ENCODE measurements around the gene TST. TPM values are rescaled to one million over a fixed set of nuclear protein-coding genes. Genes with fewer than 3 reads are reported as not detected.
A peak's percentile ranks its signal among the peaks of the same experiment; 100 is the strongest.

Gene TST
- total RNA-seq = 10 to 100 TPM; 42.2 to 66.5 (median 51.9) TPM

DNA sequence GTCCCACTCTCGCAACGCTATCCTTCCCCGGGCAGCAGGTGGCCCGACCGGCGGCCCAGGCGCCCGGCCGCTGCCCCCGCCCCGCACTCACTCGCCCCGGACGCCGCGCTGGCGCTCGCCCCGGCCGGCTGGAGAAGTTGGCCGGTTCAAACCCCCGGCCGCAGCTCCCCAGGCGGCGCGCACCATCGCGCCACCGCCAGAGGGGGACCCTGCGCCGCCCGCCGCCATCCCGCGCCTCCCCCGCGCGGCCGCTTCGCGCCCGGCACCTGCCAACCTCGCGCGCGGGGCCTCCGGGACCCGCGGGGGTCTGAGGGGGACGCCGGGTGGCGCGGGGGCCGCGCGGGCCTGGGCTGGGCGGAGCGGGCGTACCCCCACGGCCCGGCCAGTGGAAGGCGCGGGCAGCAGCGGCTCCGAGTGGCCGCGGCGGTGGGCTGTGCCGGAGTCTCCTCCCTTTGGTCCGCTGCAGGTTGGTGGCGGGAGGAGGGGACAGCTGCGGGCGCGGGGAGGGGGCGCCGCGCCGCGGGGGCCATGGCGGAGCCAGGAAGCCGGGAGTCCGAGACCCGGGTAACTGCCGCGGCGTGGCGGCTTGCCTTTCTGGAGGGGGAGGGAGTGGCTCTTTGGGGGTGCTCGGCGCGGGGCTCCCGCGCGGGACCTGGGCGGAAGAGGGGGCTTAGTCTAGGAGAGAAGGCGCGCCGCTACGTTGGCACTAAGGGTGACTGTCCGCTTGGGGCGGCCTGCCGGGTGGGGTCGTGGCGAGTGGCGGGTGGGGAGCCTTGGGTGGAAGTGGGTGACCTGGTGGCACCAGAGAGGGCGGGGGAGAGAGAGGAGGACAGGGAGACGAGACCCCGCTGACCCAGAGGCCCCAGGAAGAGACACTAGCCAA lies at the start of gene TST, which contains the start of gene MPST:
Gene TST (minus strand): TSS at position 139 of the 883 bp plus-strand sequence. CDS start 715 bp downstream, outside the sequence.
Gene MPST (plus strand): TSS at position 434 of the 883 bp plus-strand sequence. CDS start 95 bp downstream, at position 529.
- H3K9me3 ChIP-seq = no peaks in the 10 kb centered on the region
- H3K4me3 ChIP-seq = peak within 1 kb of the TSS; percentile 74 to 99 (median 84)
- peak; percentile 77 to 81 for TF ChIP-seq POLR2A (IDR thresholded peaks at IDR 0.05)
- TF ChIP-seq, protein P1, sequence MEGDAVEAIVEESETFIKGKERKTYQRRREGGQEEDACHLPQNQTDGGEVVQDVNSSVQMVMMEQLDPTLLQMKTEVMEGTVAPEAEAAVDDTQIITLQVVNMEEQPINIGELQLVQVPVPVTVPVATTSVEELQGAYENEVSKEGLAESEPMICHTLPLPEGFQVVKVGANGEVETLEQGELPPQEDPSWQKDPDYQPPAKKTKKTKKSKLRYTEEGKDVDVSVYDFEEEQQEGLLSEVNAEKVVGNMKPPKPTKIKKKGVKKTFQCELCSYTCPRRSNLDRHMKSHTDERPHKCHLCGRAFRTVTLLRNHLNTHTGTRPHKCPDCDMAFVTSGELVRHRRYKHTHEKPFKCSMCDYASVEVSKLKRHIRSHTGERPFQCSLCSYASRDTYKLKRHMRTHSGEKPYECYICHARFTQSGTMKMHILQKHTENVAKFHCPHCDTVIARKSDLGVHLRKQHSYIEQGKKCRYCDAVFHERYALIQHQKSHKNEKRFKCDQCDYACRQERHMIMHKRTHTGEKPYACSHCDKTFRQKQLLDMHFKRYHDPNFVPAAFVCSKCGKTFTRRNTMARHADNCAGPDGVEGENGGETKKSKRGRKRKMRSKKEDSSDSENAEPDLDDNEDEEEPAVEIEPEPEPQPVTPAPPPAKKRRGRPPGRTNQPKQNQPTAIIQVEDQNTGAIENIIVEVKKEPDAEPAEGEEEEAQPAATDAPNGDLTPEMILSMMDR (IDR thresholded peaks at IDR 0.05 in 4 of 5, conservative IDR thresholded peaks at IDR 0.05 in 1 of 5) = peak; percentile 18 to 79 (median 55)
- H3K36me3 ChIP-seq = peaks cover 0 to 2% of the 10 kb centered on the region in 2 donors
- DNase-seq (peak; percentile 73 to 74), ATAC-seq (peak; percentile 88)
- peak within 1 kb of the TSS; percentile 88 to 99 (median 96) for H3K27ac ChIP-seq
- no peaks in the 10 kb centered on the region for H3K27me3 ChIP-seq
- peaks cover 23 to 33% of the 10 kb centered on the region in 2 donors for H3K4me1 ChIP-seq
- in situ Hi-C loops (cut with MboI; ENCODE audit: low sequenced_read_pairs in 4 of 4) = no loop called here
- intact Hi-C loops (cut with DNase I; ENCODE audit: low total_unique reads) = loop anchor here (1.0 to 2.0 kb wide), 2 partner anchors 41 to 179 kb away; no protein-coding TSS in a partner anchor

DNA sequence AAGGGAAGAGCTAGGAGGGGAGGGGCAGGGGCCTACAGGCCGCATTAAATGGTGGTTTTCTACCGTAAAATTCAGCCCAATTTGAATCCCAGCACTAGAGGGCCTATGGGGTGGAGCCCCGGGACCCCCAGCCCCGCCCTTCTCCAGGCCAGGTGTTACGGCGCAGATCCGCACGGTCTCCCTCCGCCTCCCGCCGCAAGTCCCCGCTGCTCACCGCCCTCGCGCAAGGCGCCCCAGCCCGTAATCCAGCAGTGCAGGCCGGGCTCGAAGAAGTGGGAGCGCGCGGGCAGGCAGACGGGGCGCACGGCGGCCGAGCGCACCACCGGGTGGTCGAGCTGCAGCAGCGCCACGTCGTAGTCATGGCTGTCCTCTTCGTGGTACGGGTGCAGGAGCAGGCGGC lies 49.6 kb upstream of the TST start:
- Histone ChIP-seq H3K36me3 (no peaks in the 10 kb centered on the region), H3K4me3 (no peak overlapping the region), H3K9me3 (no peaks in the 10 kb centered on the region), H3K27ac (no peak overlapping the region), H3K4me1 (no peaks in the 10 kb centered on the region), H3K27me3 (peaks cover 18 to 30% (median 23%) of the 10 kb centered on the region in 3 donors)
- in situ Hi-C loops (cut with MboI; ENCODE audit: low sequenced_read_pairs in 4 of 4) (no loop called here), intact Hi-C loops (cut with DNase I; ENCODE audit: low total_unique reads) (no loop called here)
- ATAC-seq (no peak), DNase-seq (no peak)
- TF ChIP-seq, protein P1 (IDR thresholded peaks at IDR 0.05 in 4 of 5, conservative IDR thresholded peaks at IDR 0.05 in 1 of 5) = no peak
- no peak for TF ChIP-seq POLR2A (IDR thresholded peaks at IDR 0.05)

DNA sequence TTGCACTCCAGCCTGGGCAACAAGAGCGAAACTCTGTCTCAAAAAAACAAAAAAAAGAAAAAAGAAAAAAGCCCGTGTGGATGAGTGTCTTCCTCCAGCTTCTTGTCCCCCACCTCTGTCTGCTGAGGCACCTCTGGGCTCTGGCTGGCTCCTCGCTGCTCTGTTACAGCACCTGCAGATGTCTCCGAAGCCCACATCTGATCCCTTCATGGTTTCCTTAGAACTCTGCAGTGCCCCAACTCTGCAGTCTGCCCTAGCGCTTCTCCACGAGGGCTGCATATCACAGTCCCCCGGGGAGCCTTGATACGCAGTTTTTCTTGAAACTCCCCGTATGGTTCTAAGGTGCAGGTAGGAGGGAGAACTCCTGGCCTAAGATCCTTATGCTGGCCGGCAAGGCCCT lies 48.2 kb upstream of the TST start:
- in situ Hi-C loops (cut with MboI; ENCODE audit: low sequenced_read_pairs in 4 of 4) (no loop called here), intact Hi-C loops (cut with DNase I; ENCODE audit: low total_unique reads) (no loop called here)
- H3K4me3 ChIP-seq = no peak overlapping the region
- DNase-seq (no peak), ATAC-seq (no peak)
- H3K4me1 ChIP-seq = no peaks in the 10 kb centered on the region
- TF ChIP-seq, protein P1 (IDR thresholded peaks at IDR 0.05 in 4 of 5, conservative IDR thresholded peaks at IDR 0.05 in 1 of 5) = no peak
- TF ChIP-seq POLR2A (IDR thresholded peaks at IDR 0.05) = no peak
- H3K27ac ChIP-seq = no peak overlapping the region
- H3K27me3 ChIP-seq = peaks cover 17 to 30% (median 21%) of the 10 kb centered on the region in 3 donors
- no peaks in the 10 kb centered on the region for H3K36me3 ChIP-seq
- H3K9me3 ChIP-seq = no peaks in the 10 kb centered on the region

GRCh38 chr22:37065961-37066360 lies 46.7 kb upstream of the TST start:
- H3K9me3 ChIP-seq = no peaks in the 10 kb centered on the region
- H3K4me1 ChIP-seq = no peaks in the 10 kb centered on the region
- no peaks in the 10 kb centered on the region for H3K36me3 ChIP-seq
- no peak for ATAC-seq
- in situ Hi-C loops (cut with MboI; ENCODE audit: low sequenced_read_pairs in 4 of 4) (no loop called here), intact Hi-C loops (cut with DNase I; ENCODE audit: low total_unique reads) (no loop called here)
- TF ChIP-seq, protein P1 (IDR thresholded peaks at IDR 0.05 in 4 of 5, conservative IDR thresholded peaks at IDR 0.05 in 1 of 5) = no peak
- no peak for TF ChIP-seq POLR2A (IDR thresholded peaks at IDR 0.05)
- H3K27ac ChIP-seq = no peak overlapping the region
- no peak for DNase-seq
- peaks cover 17 to 30% (median 21%) of the 10 kb centered on the region in 3 donors for H3K27me3 ChIP-seq
- H3K4me3 ChIP-seq = no peak overlapping the region

All from gastrocnemius medialis (tissue), 4 donors.